ENCODE data around the gene GRID1. TPM values are rescaled to one million over a fixed set of nuclear protein-coding genes. Genes with fewer than 3 reads are reported as not detected.
A peak's percentile ranks its signal among the peaks of the same experiment; 100 is the strongest.

The GRID1 gene
- total RNA-seq, 1 donor from 2014 or later = 9.2 TPM

- Mint-ChIP-seq H3K27me3 (no peaks in the 10 kb centered on the region), H3K4me1 (ENCODE audit: unreplicated experiment) (peaks cover 42% of the 10 kb centered on the region), H3K9me3 (no peaks in the 10 kb centered on the region), H3K36me3 (no peaks in the 10 kb centered on the region), H3K4me3 (no peak overlapping the region), H3K27ac (no peak overlapping the region)
- DNase-seq (ENCODE audit: extremely low spot score, unreplicated experiment) = no peak
- no peak for TF ChIP-seq CTCF (conservative IDR thresholded peaks at IDR 0.05)
These were observed 718.9 kb downstream of the GRID1 start for GRCh38 chr10:85647741-85648140.

GRCh38 chr10:85645926-85646711, 720.5 kb downstream of the GRID1 start:
- no peak for DNase-seq (ENCODE audit: extremely low spot score, unreplicated experiment)
- H3K9me3 Mint-ChIP-seq = no peaks in the 10 kb centered on the region

GRCh38 chr10:85645053-85645452, 721.5 kb downstream of the GRID1 start:
- no peak for TF ChIP-seq CTCF (conservative IDR thresholded peaks at IDR 0.05)
- Mint-ChIP-seq H3K36me3 (no peaks in the 10 kb centered on the region), H3K27ac (no peak overlapping the region), H3K9me3 (no peaks in the 10 kb centered on the region), H3K4me3 (no peak overlapping the region), H3K4me1 (ENCODE audit: unreplicated experiment) (peaks cover 37% of the 10 kb centered on the region), H3K27me3 (no peaks in the 10 kb centered on the region)
- no peak for DNase-seq (ENCODE audit: extremely low spot score, unreplicated experiment)

More at GRCh38 chr10:85645926-85646711, 720.5 kb downstream of the GRID1 start:
- no peak overlapping the region for H3K27ac Mint-ChIP-seq
- no peaks in the 10 kb centered on the region for H3K36me3 Mint-ChIP-seq
- H3K4me1 Mint-ChIP-seq (ENCODE audit: unreplicated experiment) = peaks cover 37% of the 10 kb centered on the region
- no peak overlapping the region for H3K4me3 Mint-ChIP-seq
- no peak for TF ChIP-seq CTCF (conservative IDR thresholded peaks at IDR 0.05)
- no peaks in the 10 kb centered on the region for H3K27me3 Mint-ChIP-seq

GRCh38 chr10:85643845-85644525, 722.6 kb downstream of the GRID1 start:
- peaks cover 27% of the 10 kb centered on the region for H3K4me1 Mint-ChIP-seq (ENCODE audit: unreplicated experiment)
- peak overlapping the region; percentile 94 for H3K27ac Mint-ChIP-seq
- no peak overlapping the region for H3K4me3 Mint-ChIP-seq
- H3K9me3 Mint-ChIP-seq = no peaks in the 10 kb centered on the region
- H3K36me3 Mint-ChIP-seq = no peaks in the 10 kb centered on the region
- no peaks in the 10 kb centered on the region for H3K27me3 Mint-ChIP-seq
- no peak for TF ChIP-seq CTCF (conservative IDR thresholded peaks at IDR 0.05)
- DNase-seq (ENCODE audit: extremely low spot score, unreplicated experiment) = no peak

GRCh38 chr10:85643171-85643844, 723.3 kb downstream of the GRID1 start:
- no peaks in the 10 kb centered on the region for H3K27me3 Mint-ChIP-seq
- peak overlapping the region; percentile 94 for H3K27ac Mint-ChIP-seq
- no peaks in the 10 kb centered on the region for H3K36me3 Mint-ChIP-seq
- TF ChIP-seq CTCF (conservative IDR thresholded peaks at IDR 0.05) = no peak
- peaks cover 23% of the 10 kb centered on the region for H3K4me1 Mint-ChIP-seq (ENCODE audit: unreplicated experiment)
- no peak for DNase-seq (ENCODE audit: extremely low spot score, unreplicated experiment)
- H3K4me3 Mint-ChIP-seq = no peak overlapping the region
- no peaks in the 10 kb centered on the region for H3K9me3 Mint-ChIP-seq

Data from type B pancreatic cell (in vitro differentiated cells).